ENCODE measurements around the gene ACSL6. TPM values are rescaled to one million over a fixed set of nuclear protein-coding genes. Genes with fewer than 3 reads are reported as not detected.

Gene ACSL6
- total RNA-seq, 1 donor from 2014 or later = 0.59 TPM

GRCh38 chr5:132003170-132003744 lies 8.2 kb downstream of the ACSL6 start:
- DNase-seq = peak; percentile 38
- intact Hi-C loops (cut with DNase I) = no loop called here
- ATAC-seq = peak in 1 of 2 donors; percentile 8

GRCh38 chr5:132002757-132003156 lies 8.7 kb downstream of the ACSL6 start:
- H3K9me3 ChIP-seq = no peaks in the 10 kb centered on the region
- DNase-seq (peak; percentile 10), ATAC-seq (no peak)
- H3K36me3 ChIP-seq = no peaks in the 10 kb centered on the region
- no peak overlapping the region for H3K27ac ChIP-seq
- no peak overlapping the region for H3K4me3 ChIP-seq
- TF ChIP-seq, protein P1, sequence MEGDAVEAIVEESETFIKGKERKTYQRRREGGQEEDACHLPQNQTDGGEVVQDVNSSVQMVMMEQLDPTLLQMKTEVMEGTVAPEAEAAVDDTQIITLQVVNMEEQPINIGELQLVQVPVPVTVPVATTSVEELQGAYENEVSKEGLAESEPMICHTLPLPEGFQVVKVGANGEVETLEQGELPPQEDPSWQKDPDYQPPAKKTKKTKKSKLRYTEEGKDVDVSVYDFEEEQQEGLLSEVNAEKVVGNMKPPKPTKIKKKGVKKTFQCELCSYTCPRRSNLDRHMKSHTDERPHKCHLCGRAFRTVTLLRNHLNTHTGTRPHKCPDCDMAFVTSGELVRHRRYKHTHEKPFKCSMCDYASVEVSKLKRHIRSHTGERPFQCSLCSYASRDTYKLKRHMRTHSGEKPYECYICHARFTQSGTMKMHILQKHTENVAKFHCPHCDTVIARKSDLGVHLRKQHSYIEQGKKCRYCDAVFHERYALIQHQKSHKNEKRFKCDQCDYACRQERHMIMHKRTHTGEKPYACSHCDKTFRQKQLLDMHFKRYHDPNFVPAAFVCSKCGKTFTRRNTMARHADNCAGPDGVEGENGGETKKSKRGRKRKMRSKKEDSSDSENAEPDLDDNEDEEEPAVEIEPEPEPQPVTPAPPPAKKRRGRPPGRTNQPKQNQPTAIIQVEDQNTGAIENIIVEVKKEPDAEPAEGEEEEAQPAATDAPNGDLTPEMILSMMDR (IDR thresholded peaks at IDR 0.05) = no peak
- intact Hi-C loops (cut with DNase I) = no loop called here
- no peaks in the 10 kb centered on the region for H3K27me3 ChIP-seq (ENCODE audit: low read depth)
- H3K4me1 ChIP-seq = peaks cover 3% of the 10 kb centered on the region

More at GRCh38 chr5:132003170-132003744, 8.2 kb downstream of the ACSL6 start:
- Histone ChIP-seq H3K4me1 (peaks cover 5% of the 10 kb centered on the region), H3K4me3 (no peak overlapping the region), H3K27me3 (ENCODE audit: low read depth) (no peaks in the 10 kb centered on the region), H3K27ac (no peak overlapping the region), H3K36me3 (no peaks in the 10 kb centered on the region), H3K9me3 (no peaks in the 10 kb centered on the region)
- TF ChIP-seq, protein P1 (IDR thresholded peaks at IDR 0.05) = no peak

DNA sequence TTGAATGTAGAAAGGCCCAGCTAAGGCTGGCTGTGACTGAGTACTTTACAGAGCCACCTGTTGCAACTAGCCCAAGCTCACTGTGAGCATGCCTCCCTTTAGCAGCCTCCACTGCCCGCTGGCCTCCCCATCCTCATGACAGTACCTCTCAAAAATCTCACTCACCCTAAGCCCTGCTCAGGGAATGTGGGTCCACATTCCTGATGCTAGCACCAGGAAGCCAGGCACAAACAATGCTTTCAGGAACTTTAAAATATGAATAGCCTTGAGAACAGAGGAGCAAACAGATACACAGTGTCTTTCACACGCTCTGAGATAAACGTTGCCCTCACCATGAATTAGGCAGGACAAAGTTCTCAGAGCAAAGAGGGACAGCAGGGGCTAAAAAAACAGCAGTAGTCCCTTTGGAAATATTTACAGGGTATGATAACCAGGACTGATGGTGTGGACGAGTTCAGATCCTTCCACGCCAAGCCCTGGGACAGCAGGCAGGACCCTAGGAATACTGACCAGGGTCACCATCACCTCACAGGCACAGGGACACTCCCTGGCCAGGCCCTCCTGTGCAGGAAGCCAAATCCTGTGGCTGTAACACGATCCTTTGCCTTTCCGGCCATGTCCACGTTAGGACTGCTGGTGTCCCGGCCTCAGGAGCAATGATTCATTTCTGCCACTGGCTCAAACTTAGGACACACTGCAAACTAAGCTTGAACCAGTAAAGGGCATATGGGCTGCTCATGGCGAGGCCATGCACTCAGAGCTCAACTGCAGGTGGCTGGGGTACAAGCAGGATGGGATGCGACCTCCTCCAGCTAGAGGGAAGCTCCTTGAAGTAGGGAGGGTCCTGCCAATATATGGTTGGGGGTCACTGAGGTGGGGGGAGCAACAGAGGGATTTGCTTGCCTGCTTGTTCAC lies 9.6 kb downstream of the ACSL6 start:
- no peaks in the 10 kb centered on the region for H3K36me3 ChIP-seq
- no peaks in the 10 kb centered on the region for H3K9me3 ChIP-seq
- no peak for ATAC-seq
- intact Hi-C loops (cut with DNase I) = no loop called here
- TF ChIP-seq, protein P1 (IDR thresholded peaks at IDR 0.05) = no peak
- peak; percentile 28 for DNase-seq
- no peak overlapping the region for H3K27ac ChIP-seq
- no peak overlapping the region for H3K4me3 ChIP-seq
- H3K27me3 ChIP-seq (ENCODE audit: low read depth) = no peaks in the 10 kb centered on the region
- H3K4me1 ChIP-seq = peaks cover 10% of the 10 kb centered on the region

DNA sequence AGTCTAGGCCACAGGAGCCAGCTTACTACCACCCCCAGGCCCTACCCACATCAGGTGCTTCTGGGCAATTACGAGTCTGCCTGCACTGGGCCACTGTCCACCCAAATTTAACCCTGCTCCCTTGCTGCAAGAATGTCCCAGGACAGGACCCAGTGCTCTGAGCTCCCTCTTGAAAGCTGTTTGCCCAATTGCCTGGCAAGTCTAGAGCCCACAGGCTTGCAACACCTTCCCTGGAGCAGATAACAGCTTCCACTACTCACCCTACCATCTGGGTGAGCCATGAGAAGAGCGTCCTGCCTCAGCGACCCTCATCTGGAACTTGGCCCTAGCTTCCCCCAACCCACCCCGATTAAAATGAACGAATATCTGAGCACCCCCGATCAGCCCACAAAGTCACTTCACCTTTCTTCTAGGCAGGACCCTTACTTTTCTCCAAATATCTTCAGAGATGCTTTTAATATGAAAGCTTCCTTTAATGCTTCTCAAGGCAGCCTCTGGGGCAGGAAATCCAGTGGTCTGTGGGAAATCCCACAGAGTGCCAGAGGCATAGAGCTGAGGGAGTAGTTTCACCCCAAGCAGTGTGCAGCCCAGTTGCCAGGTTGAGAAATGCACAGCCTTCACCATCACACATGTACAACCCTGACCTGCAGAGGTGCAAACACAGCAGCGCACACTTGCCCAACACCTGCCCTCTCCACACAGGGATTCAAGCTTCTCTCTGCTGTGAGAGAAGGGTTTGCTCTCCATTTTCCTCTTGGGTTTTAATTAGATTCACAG lies 10.6 kb downstream of the ACSL6 start:
- no peak for ATAC-seq
- Histone ChIP-seq H3K9me3 (no peaks in the 10 kb centered on the region), H3K27ac (no peak overlapping the region), H3K27me3 (ENCODE audit: low read depth) (no peaks in the 10 kb centered on the region), H3K36me3 (no peaks in the 10 kb centered on the region), H3K4me1 (peaks cover 10% of the 10 kb centered on the region), H3K4me3 (no peak overlapping the region)
- DNase-seq = peak; percentile 22
- intact Hi-C loops (cut with DNase I) = no loop called here
- TF ChIP-seq, protein P1 (IDR thresholded peaks at IDR 0.05) = no peak

DNA sequence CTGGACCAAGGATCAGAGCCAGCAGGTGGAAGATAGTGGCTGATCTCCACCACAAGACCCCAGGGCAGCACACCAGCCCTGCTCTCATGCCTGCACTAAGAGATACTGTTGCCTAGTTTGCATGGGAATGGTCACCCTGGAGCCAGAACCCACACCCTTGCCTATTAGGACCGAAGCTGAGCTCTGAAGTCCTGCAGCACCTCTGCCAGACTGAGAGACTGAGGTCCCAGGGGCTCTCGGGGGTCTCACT lies 11.3 kb downstream of the ACSL6 start:
- H3K27ac ChIP-seq = no peak overlapping the region
- peaks cover 10% of the 10 kb centered on the region for H3K4me1 ChIP-seq
- DNase-seq = peak; percentile 9
- TF ChIP-seq, protein P1 (IDR thresholded peaks at IDR 0.05) = no peak
- H3K27me3 ChIP-seq (ENCODE audit: low read depth) = no peaks in the 10 kb centered on the region
- no peak for ATAC-seq
- no peaks in the 10 kb centered on the region for H3K36me3 ChIP-seq
- intact Hi-C loops (cut with DNase I) = no loop called here
- no peak overlapping the region for H3K4me3 ChIP-seq
- no peaks in the 10 kb centered on the region for H3K9me3 ChIP-seq

All from lower lobe of right lung (tissue), 2 donors.